GM21786 (cell line): ENCODE results near the gene EPB41.

Source experiments
- ATAC-seq: cut with Tn5 transposase; IDR thresholded peaks from one replicate; pipeline ENCODE4 v1.9.1; 2021; ENCODE audit not compliant: unreplicated experiment

Gene EPB41

GRCh38 chr1:28890836-28891235, 23.5 kb upstream of the EPB41 start:
- ATAC-seq, result no peak

DNA sequence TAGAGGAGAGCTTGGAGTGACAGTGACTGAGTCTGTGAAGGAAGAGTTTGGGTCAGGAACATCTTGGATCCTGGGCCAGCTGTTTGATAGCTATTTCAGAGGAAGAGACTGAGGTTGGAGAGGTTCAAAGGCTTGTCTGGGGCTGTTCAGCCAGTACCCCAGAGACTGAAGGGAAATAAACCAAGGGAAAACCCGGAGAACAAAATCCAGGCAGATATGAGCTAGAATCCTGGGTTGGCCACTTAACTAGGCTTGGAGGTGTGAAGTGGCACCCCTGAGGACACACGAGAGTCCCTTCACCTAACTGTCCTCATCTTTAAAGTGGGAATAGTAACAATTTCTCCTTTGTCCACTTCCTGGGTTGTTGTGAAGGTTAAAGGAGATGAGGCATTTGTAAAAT, 23.1 kb upstream of the EPB41 start:
- ATAC-seq, result no peak

- no peak for ATAC-seq
Observed at GRCh38 chr1:28893403-28894102, 20.8 kb upstream of the EPB41 start.

- no peak for ATAC-seq
Observed at GRCh38 chr1:28894785-28895184, 19.6 kb upstream of the EPB41 start.

DNA sequence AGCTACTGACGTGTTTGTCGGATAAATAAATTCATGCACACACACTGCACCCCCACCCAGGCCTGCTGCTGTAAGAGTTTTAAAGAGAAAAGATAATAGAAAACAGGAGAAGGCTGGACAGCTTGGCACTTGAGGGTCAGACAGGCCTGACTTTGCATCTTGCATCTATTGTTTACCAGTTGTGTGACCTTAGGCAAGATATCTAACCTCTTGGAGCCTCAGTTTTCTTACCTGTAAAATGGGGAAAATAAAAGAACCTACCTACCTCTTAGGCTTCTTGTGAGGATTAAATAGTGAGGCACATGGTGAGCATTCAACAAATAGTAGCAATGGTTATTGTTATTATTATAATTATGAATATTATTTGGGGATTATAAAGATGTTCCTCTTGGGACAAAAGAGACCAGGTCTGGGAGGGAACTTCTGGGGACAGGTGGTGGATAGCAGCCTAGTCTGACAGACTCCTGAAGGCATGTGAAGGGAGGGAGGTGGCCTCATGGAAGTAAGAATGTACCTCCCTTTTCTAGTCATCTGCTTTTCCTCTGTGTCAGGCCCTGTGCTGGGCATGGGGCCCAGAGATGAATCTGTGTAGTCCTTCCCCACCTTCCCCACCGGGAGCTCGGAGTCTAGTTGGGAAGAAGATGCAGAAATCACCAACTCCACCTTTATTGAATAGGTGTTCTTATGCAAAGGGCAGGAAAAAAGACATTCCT, 18.3 kb upstream of the EPB41 start:
- ATAC-seq, result no peak

DNA sequence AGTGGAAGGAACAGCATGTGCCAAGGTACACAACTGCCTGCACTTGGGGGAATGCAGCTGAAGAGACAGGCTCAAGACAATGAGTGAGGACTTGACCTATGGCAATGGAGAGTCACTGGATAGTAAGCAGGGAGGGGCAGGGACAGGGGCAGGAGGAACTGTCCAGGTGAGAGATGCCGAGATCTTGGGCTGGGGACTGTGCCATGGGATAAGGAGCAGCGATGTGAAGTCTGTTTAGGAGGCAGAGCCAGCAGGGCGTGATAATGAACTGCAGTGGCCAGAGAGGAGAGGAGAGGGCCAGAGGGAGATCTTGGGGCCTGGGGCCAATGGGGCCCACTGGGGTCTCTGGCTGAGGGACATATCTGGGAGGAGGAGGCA, 17.8 kb upstream of the EPB41 start:
- no peak for ATAC-seq

DNA sequence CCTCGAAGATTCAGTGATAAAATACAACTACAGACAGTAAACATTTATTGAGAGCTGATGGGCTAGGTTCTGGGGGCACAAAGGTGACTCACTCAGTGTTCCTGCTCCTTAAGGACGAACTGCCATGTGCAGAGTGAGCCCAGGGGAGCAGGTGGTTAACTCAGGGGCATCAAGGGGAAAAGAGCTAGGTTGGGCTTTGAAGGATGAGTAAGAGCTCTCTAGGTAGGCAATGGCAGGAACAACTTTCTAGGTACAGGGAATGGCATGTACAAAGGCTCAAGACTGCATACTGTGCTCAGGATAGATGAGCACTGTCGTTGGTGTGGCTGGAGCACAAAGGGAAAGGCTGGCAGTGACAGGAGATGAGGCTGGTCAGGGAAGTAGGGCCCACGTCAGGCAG, 16.6 kb upstream of the EPB41 start:
- ATAC-seq, result no peak

- no peak for ATAC-seq
Observed at GRCh38 chr1:28898405-28898881, 15.9 kb upstream of the EPB41 start.

GRCh38 chr1:28899267-28899666, 15.1 kb upstream of the EPB41 start:
- ATAC-seq, result no peak

GRCh38 chr1:28900562-28900961, 13.8 kb upstream of the EPB41 start:
- no peak for ATAC-seq

DNA sequence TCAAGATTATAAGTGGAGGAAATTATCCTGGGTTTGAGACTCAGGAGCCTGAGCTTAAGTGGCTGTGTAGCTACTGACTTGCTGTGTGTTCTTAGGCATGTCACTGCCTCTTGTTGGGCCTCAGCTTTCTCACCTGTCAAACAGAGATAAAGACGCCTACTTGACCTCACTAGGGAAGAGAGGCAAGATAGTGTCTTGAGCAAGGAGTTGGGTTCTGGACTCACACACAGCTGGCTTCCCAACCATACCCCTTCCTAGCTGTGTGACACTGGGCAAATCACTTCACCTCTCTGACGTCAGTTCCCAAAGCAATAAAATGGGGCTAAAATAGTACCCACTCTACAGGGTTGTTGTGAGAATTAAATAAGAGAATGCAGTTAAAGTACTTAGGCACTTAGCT, 11.6 kb upstream of the EPB41 start:
- no peak for ATAC-seq

DNA sequence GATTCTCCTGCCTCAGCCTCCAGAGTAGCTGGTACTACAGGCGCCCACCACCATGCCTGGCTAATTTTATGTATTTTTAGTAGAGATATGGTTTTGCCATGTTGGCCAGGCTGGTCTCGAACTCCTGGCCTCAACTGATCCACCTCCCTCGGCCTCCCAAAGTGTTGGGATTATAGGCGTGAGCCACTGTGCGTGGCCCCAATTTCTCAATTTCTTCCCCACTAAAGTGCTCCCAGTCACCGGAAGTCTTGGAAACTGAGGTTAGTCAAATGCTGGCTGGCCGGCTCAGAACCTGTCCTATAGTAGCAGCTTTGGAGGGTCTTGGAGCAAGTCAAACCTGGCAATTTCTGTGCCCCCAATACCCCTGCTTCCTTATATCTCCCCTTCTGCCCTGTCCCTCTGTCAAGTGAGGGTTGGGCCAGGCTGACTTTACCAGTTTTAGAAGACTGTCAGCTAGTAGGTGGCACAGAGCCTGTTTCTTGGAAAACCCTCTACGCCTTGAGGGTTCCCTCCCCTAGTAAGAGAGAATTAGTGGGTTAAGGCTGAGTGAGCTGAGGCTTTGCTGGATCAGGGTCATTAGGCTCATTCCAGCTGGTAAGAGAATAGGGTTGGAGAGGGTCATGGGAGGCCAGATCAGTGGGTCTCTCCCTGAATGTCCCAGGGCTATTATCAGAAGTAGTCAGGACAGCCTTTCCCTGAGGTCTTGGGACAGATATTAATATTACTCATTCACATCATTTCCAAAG, 8.3 kb upstream of the EPB41 start:
- ATAC-seq, result no peak

GRCh38 chr1:28909198-28909597, 5.2 kb upstream of the EPB41 start:
- no peak for ATAC-seq

GRCh38 chr1:28910379-28911115, 3.8 kb upstream of the EPB41 start:
- no peak for ATAC-seq

- no peak for ATAC-seq
Observed at GRCh38 chr1:28913786-28914227, 562 bp upstream of the EPB41 start.

DNA sequence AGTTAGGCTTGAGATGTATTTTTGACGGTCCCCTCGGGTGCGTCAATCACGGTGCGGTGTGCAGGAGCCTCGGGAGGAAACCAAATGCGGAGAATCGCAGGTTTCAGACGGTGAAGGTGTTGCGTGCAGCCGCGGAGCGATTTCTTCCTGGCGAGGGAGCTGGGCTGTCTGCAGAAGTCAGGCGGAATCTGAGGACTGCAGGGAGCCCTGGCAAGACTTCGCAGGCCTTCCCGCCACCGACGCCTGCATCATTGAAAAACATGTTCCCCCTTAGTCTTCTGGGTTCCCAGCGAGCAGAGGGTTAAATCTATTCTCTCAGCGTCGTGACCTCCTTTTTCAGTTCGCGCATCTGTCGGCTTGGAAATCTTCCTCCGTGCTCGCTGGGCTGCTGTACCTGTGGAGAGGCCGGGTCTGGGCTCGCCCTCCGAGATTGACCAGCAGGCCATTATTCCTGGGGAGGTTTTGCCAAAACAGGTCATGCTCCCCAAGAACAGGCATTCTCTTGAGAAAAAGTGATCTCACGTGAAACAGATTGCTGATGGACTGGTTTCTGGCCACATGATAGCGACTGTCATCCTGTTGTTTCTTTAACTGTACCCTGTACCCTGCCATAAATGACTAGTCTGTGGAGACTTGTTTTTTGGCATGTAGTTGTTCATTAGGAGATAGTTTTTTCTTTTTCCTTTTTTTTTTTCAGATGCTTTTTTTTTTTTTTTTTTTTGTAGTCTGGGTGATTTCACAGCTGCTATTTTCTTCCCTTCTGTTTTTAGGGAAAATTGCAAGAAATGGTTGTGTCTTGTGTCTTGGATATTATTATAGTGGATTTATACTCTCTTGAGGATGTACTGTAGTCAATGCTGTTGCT, 894 bp downstream of the EPB41 start:
- no peak for ATAC-seq

DNA sequence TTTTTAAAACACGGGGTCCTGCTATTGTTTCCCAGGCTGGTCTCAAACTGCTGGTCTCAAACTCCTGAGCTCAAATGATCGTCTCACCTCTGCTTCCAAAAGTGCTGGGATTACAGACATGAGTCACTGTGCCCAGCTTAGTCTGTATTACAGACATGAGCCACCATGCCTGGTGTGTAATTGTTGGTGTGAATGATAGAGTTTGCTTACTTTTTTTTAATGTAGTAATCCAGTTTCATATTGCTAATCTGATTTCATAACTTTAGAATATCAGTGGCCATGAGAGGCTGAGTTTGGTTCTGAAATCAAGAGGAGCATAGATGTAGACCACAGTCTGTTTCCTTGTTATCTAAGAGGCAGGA, 3.4 kb downstream of the EPB41 start:
- ATAC-seq, result no peak

- ATAC-seq, result no peak
Observed at GRCh38 chr1:28921286-28921869, 7.0 kb downstream of the EPB41 start.

DNA sequence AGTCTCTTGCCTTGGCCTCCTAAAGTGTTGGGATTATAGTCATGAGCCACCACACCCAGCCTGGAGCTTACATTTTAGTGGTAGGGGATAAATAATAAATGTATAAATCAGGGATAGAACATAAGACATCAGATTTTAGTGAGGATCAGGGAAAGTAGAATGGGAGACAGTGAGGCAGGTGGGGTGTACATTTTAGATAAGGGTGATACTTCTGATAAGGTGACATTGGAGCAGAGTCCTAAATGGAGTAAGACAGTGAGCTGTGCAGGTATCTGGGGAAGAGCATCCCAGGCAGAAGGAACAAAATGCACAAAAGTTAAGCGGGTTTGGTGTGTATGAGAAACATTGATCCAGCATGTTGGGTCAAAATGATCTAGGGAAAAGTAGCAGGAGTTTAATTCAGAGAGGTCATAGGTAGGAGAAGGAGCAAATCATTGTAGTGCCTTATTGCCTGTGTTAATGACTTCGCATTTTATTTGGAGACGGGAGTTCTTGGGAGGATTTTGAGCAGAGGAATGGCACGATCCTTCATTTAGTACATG, 11.1 kb downstream of the EPB41 start:
- ATAC-seq, result no peak
